H9 (cell line): ENCODE results near the gene C3orf70. TPM values are rescaled to one million over a fixed set of nuclear protein-coding genes. Genes with fewer than 3 reads are reported as not detected.

Experiments
- DNase-seq: peaks from one replicate; pipeline ENCODE4 v3.0.0-alpha.2; 2017
- H2AFZ ChIP-seq: one replicate; pipeline ENCODE4 v1.6.1; 2013; ENCODE audit warnings: mild to moderate bottlenecking, low read length, control low read depth, moderate library complexity
- H2AK5ac ChIP-seq: 2 replicates; pipeline ENCODE4 v1.6.1; 2013; ENCODE audit warnings: low read length, control low read depth, mixed read lengths; ENCODE audit not compliant: insufficient read length
- H2BK120ac ChIP-seq: one replicate; pipeline ENCODE4 v1.6.1; 2013; ENCODE audit warnings: low read depth, mild to moderate bottlenecking, low read length, control low read depth, inconsistent platforms; ENCODE audit not compliant: poor library complexity, severe bottlenecking
- H2BK12ac ChIP-seq: 2 replicates; pipeline ENCODE4 v1.6.1; 2013; ENCODE audit warnings: low read length, control low read depth, mixed read lengths, low read depth; ENCODE audit not compliant: insufficient read length
- H2BK15ac ChIP-seq: 2 replicates; pipeline ENCODE4 v1.6.1; 2013; ENCODE audit warnings: low read depth, low read length, control low read depth
- H2BK20ac ChIP-seq: one replicate; pipeline ENCODE4 v1.6.1; 2013; ENCODE audit warnings: low read depth, mild to moderate bottlenecking, low read length, control low read depth, inconsistent platforms; ENCODE audit not compliant: poor library complexity, severe bottlenecking
- H2BK5ac ChIP-seq: 2 replicates; pipeline ENCODE4 v1.6.1; 2013; ENCODE audit warnings: low read length, control low read depth, mixed read lengths; ENCODE audit not compliant: insufficient read length
- H3K14ac ChIP-seq: 2 replicates; pipeline ENCODE4 v1.6.1; 2013; ENCODE audit warnings: low read length, control low read depth; ENCODE audit not compliant: insufficient read depth
- H3K18ac ChIP-seq: 2 replicates; pipeline ENCODE4 v1.6.1; 2013; ENCODE audit warnings: low read depth, mild to moderate bottlenecking, mixed read lengths, low read length, control low read depth; ENCODE audit not compliant: insufficient read length
- H3K23ac ChIP-seq: 2 replicates; pipeline ENCODE4 v1.6.1; 2013; ENCODE audit warnings: low read length, control low read depth, mixed read lengths, low read depth; ENCODE audit not compliant: insufficient read length
- H3K23me2 ChIP-seq: 2 replicates; pipeline ENCODE4 v1.6.1; 2013; ENCODE audit warnings: low read depth, mild to moderate bottlenecking, mixed read lengths, low read length, control low read depth; ENCODE audit not compliant: insufficient read length, poor library complexity, severe bottlenecking
- H3K27ac ChIP-seq: 2 replicates; pipeline ENCODE4 v1.5.1; 2013; ENCODE audit warnings: low read length, control low read depth, mixed read lengths, low read depth; ENCODE audit not compliant: insufficient read length
- H3K27me3 ChIP-seq: 2 replicates; pipeline ENCODE4 v1.6.1; 2013; ENCODE audit warnings: low read length, control low read depth, inconsistent platforms; ENCODE audit not compliant: insufficient read depth
- H3K4ac ChIP-seq: 2 replicates; pipeline ENCODE4 v1.6.1; 2013; ENCODE audit warnings: low read depth, mild to moderate bottlenecking, control low read depth, inconsistent platforms, low read length, moderate library complexity
- H3K4me1 ChIP-seq: 2 replicates; pipeline ENCODE4 v1.6.1; 2013; ENCODE audit warnings: low read length, control low read depth, inconsistent platforms; ENCODE audit not compliant: insufficient read depth
- H3K4me2 ChIP-seq: 2 replicates; pipeline ENCODE4 v1.6.1; 2013; ENCODE audit warnings: low read length, control low read depth, mixed read lengths; ENCODE audit not compliant: insufficient read length, insufficient read depth
- H3K56ac ChIP-seq: 2 replicates; pipeline ENCODE4 v1.6.1; 2013; ENCODE audit warnings: low read depth, mild to moderate bottlenecking, mixed read lengths, low read length, control low read depth; ENCODE audit not compliant: insufficient read length
- H3K79me1 ChIP-seq: 2 replicates; pipeline ENCODE4 v1.6.1; 2013; ENCODE audit warnings: low read depth, mild to moderate bottlenecking, moderate library complexity, low read length, control low read depth, inconsistent platforms; ENCODE audit not compliant: insufficient read depth, poor library complexity, severe bottlenecking
- H3K79me2 ChIP-seq: 2 replicates; pipeline ENCODE4 v1.6.1; 2013; ENCODE audit warnings: low read length, control low read depth, inconsistent platforms; ENCODE audit not compliant: insufficient read depth
- H3K9ac ChIP-seq: 2 replicates; pipeline ENCODE4 v1.6.1; 2013; ENCODE audit warnings: low read length, control low read depth, mixed read lengths; ENCODE audit not compliant: insufficient read length; ENCODE audit errors: extremely low read depth
- H3K9me3 ChIP-seq: one replicate; pipeline ENCODE4 v1.6.1; 2013; ENCODE audit warnings: low read depth, low read length, inconsistent platforms; ENCODE audit not compliant: control insufficient read depth
- H3T11ph ChIP-seq: one replicate; pipeline ENCODE4 v1.6.1; 2013; ENCODE audit warnings: mild to moderate bottlenecking, low read length, control low read depth, inconsistent platforms
- H4K20me1 ChIP-seq: one replicate; pipeline ENCODE4 v1.6.1; 2013; ENCODE audit not compliant: control insufficient read depth, insufficient read length, insufficient read depth
- H4K5ac ChIP-seq: 2 replicates; pipeline ENCODE4 v1.6.1; 2013; ENCODE audit warnings: low read depth, mild to moderate bottlenecking, mixed read lengths, low read length, control low read depth; ENCODE audit not compliant: insufficient read length
- H4K8ac ChIP-seq: replicated peaks from 2 replicates; pipeline ENCODE4 v1.6.1; 2013; ENCODE audit warnings: low read length, control low read depth, mixed read lengths, low read depth; ENCODE audit not compliant: insufficient read length
- H4K91ac ChIP-seq: 2 replicates; pipeline ENCODE4 v1.6.1; 2013; ENCODE audit warnings: low read depth, mild to moderate bottlenecking, moderate library complexity, mixed read lengths, low read length, control low read depth; ENCODE audit not compliant: insufficient read length
- H3K27ac Mint-ChIP-seq, 3 experiments: 2 replicates in 2 of 3; 3 replicates in 1 of 3; pipeline ENCODE4 v1.8.0; 2020 to 2021; ENCODE audit warnings: mixed read lengths in 3 of 3, mild to moderate bottlenecking in 1 of 3, moderate library complexity in 1 of 3
- H3K27me3 Mint-ChIP-seq: 2 replicates; pipeline ENCODE4 v1.8.0; 2021; ENCODE audit warnings: low read depth, mild to moderate bottlenecking, moderate library complexity, mixed read lengths
- H3K36me3 Mint-ChIP-seq, 3 experiments: 2 replicates in 2 of 3; 3 replicates in 1 of 3; pipeline ENCODE4 v1.8.0; 2020 to 2021; ENCODE audit warnings: low read depth in 3 of 3, mixed read lengths in 3 of 3; ENCODE audit not compliant: insufficient read depth in 1 of 3
- H3K4me1 Mint-ChIP-seq, 2 experiments: 2 replicates each; pipeline ENCODE4 v1.8.0; 2020; ENCODE audit warnings: mixed read lengths in 2 of 2
- H3K4me3 Mint-ChIP-seq, 2 experiments: 2 replicates in 1 of 2; 3 replicates in 1 of 2; pipeline ENCODE4 v1.8.0; 2020 to 2021; ENCODE audit warnings: mild to moderate bottlenecking in 2 of 2, mixed read lengths in 2 of 2, moderate library complexity in 1 of 2
- H3K9me3 Mint-ChIP-seq, 2 experiments: 2 replicates in 1 of 2; 3 replicates in 1 of 2; pipeline ENCODE4 v1.8.0; 2020; ENCODE audit warnings: mild to moderate bottlenecking in 2 of 2, mixed read lengths in 2 of 2, moderate library complexity in 1 of 2
- total RNA-seq: library from RNA; stranded (reverse); gene quantifications from 2 replicates; pipeline ENCODE4 v1.2.1, GENCODE V29; 2021
- TF ChIP-seq, protein P1 (sequence below): fragments of 200-600 bp; sonication (generic); conservative IDR thresholded peaks from 3 replicates; pipeline ENCODE4 v1.8.0; 2021; ENCODE audit warnings: antibody characterized with exemption, mild to moderate bottlenecking

C3orf70 gene
- total RNA-seq, 1 experiment from 2014 or later, result 0.52 TPM

- H3K9ac ChIP-seq, result no peak overlapping the region
- no peak overlapping the region for H2BK5ac ChIP-seq
- H3K14ac ChIP-seq, result no peak overlapping the region
- H4K5ac ChIP-seq, result no peak overlapping the region
- no peak overlapping the region for H2BK120ac ChIP-seq
- H2BK20ac ChIP-seq, result no peak overlapping the region
- H2AK5ac ChIP-seq, result no peak overlapping the region
- no peaks in the 10 kb centered on the region for H4K20me1 ChIP-seq
- H3K36me3 Mint-ChIP-seq, result no peaks in the 10 kb centered on the region
- no peak overlapping the region for H3K4ac ChIP-seq
- H3K4me1 ChIP-seq, result no peaks in the 10 kb centered on the region
- H3K56ac ChIP-seq, result no peak overlapping the region
- H3K27me3 Mint-ChIP-seq, result no peaks in the 10 kb centered on the region
- no peak overlapping the region for H3K27ac Mint-ChIP-seq
- TF ChIP-seq, protein P1, sequence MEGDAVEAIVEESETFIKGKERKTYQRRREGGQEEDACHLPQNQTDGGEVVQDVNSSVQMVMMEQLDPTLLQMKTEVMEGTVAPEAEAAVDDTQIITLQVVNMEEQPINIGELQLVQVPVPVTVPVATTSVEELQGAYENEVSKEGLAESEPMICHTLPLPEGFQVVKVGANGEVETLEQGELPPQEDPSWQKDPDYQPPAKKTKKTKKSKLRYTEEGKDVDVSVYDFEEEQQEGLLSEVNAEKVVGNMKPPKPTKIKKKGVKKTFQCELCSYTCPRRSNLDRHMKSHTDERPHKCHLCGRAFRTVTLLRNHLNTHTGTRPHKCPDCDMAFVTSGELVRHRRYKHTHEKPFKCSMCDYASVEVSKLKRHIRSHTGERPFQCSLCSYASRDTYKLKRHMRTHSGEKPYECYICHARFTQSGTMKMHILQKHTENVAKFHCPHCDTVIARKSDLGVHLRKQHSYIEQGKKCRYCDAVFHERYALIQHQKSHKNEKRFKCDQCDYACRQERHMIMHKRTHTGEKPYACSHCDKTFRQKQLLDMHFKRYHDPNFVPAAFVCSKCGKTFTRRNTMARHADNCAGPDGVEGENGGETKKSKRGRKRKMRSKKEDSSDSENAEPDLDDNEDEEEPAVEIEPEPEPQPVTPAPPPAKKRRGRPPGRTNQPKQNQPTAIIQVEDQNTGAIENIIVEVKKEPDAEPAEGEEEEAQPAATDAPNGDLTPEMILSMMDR, result no peak
- no peaks in the 10 kb centered on the region for H3K79me1 ChIP-seq
- H3K27ac ChIP-seq, result no peak overlapping the region
- no peak overlapping the region for H2AFZ ChIP-seq
- H2BK15ac ChIP-seq, result no peak overlapping the region
- H3T11ph ChIP-seq, result no peak overlapping the region
- H3K4me2 ChIP-seq, result no peak overlapping the region
- H3K4me3 Mint-ChIP-seq, result no peak overlapping the region
- H3K23me2 ChIP-seq, result no peaks in the 10 kb centered on the region
- H3K9me3 Mint-ChIP-seq, result no peaks in the 10 kb centered on the region
- H3K4me1 Mint-ChIP-seq, result peaks cover 0 to 6% of the 10 kb centered on the region in 2 experiments; a peak in 2 of 4 replicates
- no peaks in the 10 kb centered on the region for H3K79me2 ChIP-seq
- H3K23ac ChIP-seq, result no peak overlapping the region
- H3K27me3 ChIP-seq, result no peaks in the 10 kb centered on the region
- H4K91ac ChIP-seq, result no peak overlapping the region
- H3K9me3 ChIP-seq, result no peaks in the 10 kb centered on the region
- H3K18ac ChIP-seq, result no peak overlapping the region
- no peak for DNase-seq
- no peak overlapping the region for H4K8ac ChIP-seq
- H2BK12ac ChIP-seq, result no peak overlapping the region
Measured at GRCh38 chr3:185093116-185093515, 59.7 kb downstream of the C3orf70 start.
